Measurements from ENCODE around the gene COA5.

The COA5 gene

GRCh38 chr2:98649135-98649991 is 41.1 kb upstream of the COA5 start:
- in situ Hi-C loops (cut with MboI; ENCODE audit: low pct_unique_long_range_greater_than_20kb, low sequenced_read_pairs, unreplicated experiment): loop anchor here (25.0 kb wide), 1 partner anchor 413 kb away; no protein-coding TSS in a partner anchor
- DNase-seq (ENCODE audit: low spot score): peak; percentile 53
- peak; percentile 94 for TF ChIP-seq CTCF (IDR thresholded peaks at IDR 0.05; ENCODE audit: extremely low read depth, insufficient read depth, missing control alignments)

GRCh38 chr2:98648451-98648850 is 40.1 kb upstream of the COA5 start:
- DNase-seq (ENCODE audit: low spot score): no peak
- in situ Hi-C loops (cut with MboI; ENCODE audit: low pct_unique_long_range_greater_than_20kb, low sequenced_read_pairs, unreplicated experiment): loop anchor here (25.0 kb wide), 1 partner anchor 414 kb away; no protein-coding TSS in a partner anchor
- no peak for TF ChIP-seq CTCF (IDR thresholded peaks at IDR 0.05; ENCODE audit: extremely low read depth, insufficient read depth, missing control alignments)

- in situ Hi-C loops (cut with MboI; ENCODE audit: low pct_unique_long_range_greater_than_20kb, low sequenced_read_pairs, unreplicated experiment): loop anchor here (25.0 kb wide), 1 partner anchor 415 kb away; no protein-coding TSS in a partner anchor
- no peak for DNase-seq (ENCODE audit: low spot score)
- no peak for TF ChIP-seq CTCF (IDR thresholded peaks at IDR 0.05; ENCODE audit: extremely low read depth, insufficient read depth, missing control alignments)
Observed at GRCh38 chr2:98647636-98648035, 39.3 kb upstream of the COA5 start.

GRCh38 chr2:98643496-98644100 is 35.3 kb upstream of the COA5 start:
- in situ Hi-C loops (cut with MboI; ENCODE audit: low pct_unique_long_range_greater_than_20kb, low sequenced_read_pairs, unreplicated experiment): loop anchor here (25.0 kb wide), 1 partner anchor 419 kb away; no protein-coding TSS in a partner anchor
- no peak for DNase-seq (ENCODE audit: low spot score)
- TF ChIP-seq CTCF (IDR thresholded peaks at IDR 0.05; ENCODE audit: extremely low read depth, insufficient read depth, missing control alignments): no peak

- peak; percentile 40 for DNase-seq (ENCODE audit: low spot score)
- TF ChIP-seq CTCF (IDR thresholded peaks at IDR 0.05; ENCODE audit: extremely low read depth, insufficient read depth, missing control alignments): no peak
- in situ Hi-C loops (cut with MboI; ENCODE audit: low pct_unique_long_range_greater_than_20kb, low sequenced_read_pairs, unreplicated experiment): loop anchor here (25.0 kb wide), 1 partner anchor 425 kb away; no protein-coding TSS in a partner anchor
Observed at GRCh38 chr2:98637401-98638147, 29.3 kb upstream of the COA5 start.

Data from GM13977 (cell line).